Lower lobe of right lung (tissue), 2 donors: ENCODE results near the gene XAGE1A. TPM values are rescaled to one million over a fixed set of nuclear protein-coding genes. Genes with fewer than 3 reads are reported as not detected.
"Not testable (repeated sequence)": the region's sequence is repeated elsewhere in the genome, so short reads cannot be mapped to it uniquely, and the experiment has no call there.

Source experiments
- ATAC-seq, 2 donors: fragments of 200-7000 bp; cut with Tn5 transposase; one replicate each; pipeline ENCODE4 v1.9.1; 2020 to 2022; ENCODE audit warnings: mild to moderate bottlenecking in 2 of 2, moderate library complexity in 2 of 2
- DNase-seq: peaks from one replicate; pipeline ENCODE4 v3.0.0-alpha.2; 2020
- H3K27ac ChIP-seq: fragments of 200-600 bp; one replicate; pipeline ENCODE4 v1.8.0; 2022
- H3K27me3 ChIP-seq: fragments of 200-600 bp; one replicate; pipeline ENCODE4 v1.8.0; 2022; ENCODE audit warnings: low read depth
- H3K36me3 ChIP-seq: fragments of 200-600 bp; one replicate; pipeline ENCODE4 v1.8.0; 2022; ENCODE audit warnings: mild to moderate bottlenecking
- H3K4me1 ChIP-seq: fragments of 200-600 bp; one replicate; pipeline ENCODE4 v1.8.0; 2022
- H3K4me3 ChIP-seq: fragments of 200-600 bp; one replicate; pipeline ENCODE4 v1.8.0; 2022; ENCODE audit warnings: mild to moderate bottlenecking
- H3K9me3 ChIP-seq: fragments of 200-600 bp; one replicate; pipeline ENCODE4 v1.8.0; 2022
- intact Hi-C: fragments of 100-400 bp; cut with DNase I; formaldehyde crosslinking; loops from one replicate; pipeline ENCODE4 v1.11.0; 2022
- long read RNA-seq: library from polyadenylated mRNA; unstranded; transcript quantifications from one replicate; pipeline ENCODE4 v2.0.0, GENCODE V29; 2021
- total RNA-seq: library from RNA; stranded (reverse); fragmentation: NEBNext Ultra II Directional; extraction: Animal tissue kit (Norgen Biotek cat#: 25700); gene quantifications from one replicate; pipeline ENCODE4 v1.2.1, GENCODE V29; 2021
- TF ChIP-seq, protein P1 (sequence below): fragments of 200-600 bp; IDR thresholded peaks from one replicate; pipeline ENCODE4 v1.8.0; 2022; ENCODE audit warnings: antibody characterized with exemption, mild to moderate bottlenecking
- donor health status: DM: no; HTN: yes; CAD: no; lungs with severe emphysema.

Gene XAGE1A, protein sequence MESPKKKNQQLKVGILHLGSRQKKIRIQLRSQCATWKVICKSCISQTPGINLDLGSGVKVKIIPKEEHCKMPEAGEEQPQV
- not detected for total RNA-seq
- long read RNA-seq: 0 reads

DNA sequence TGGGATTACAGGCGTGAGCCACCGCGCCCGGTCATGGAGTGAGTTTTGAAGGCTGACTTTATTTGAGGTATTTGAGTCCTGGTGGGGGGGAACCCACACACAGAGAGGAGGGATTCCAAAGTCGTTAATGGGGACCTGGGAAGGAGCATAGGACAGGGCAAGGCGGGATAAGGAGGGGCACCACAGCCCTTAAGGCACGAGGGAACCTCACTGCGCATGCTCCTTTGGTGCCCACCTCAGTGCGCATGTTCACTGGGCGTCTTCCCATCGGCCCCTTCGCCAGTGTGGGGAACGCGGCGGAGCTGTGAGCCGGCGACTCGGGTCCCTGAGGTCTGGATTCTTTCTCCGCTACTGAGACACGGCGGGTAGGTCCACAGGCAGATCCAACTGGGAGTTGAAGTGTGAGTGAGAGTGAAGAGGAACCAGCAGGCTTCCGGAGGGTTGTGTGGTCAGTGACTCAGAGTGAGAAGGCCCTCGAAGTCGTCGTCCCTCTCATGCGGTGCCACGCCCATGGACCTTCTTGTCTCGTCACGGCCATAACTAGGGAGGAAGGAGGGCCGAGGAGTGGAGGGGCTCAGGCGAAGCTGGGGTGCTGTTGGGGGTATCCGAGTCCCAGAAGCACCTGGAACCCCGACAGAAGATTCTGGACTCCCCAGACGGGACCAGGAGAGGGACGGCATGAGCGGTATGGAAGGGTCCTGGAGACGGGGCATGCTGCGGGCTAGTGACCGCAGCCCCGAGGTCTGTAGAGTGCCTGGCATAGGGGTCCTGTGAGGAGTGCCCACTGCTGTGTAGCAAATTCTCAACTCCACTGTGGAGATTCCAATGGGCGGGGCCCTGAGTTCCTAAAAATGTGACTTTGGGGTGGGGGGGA is at the start of gene XAGE1A:
Gene XAGE1A, plus strand, starts transcription at position 264 of the 874 bp plus-strand sequence. CDS start 1,554 bp downstream, outside the sequence.
- H3K4me1 ChIP-seq, H3K9me3 ChIP-seq, H3K27ac ChIP-seq, H3K27me3 ChIP-seq, H3K36me3 ChIP-seq, H3K4me3 ChIP-seq, DNase-seq, intact Hi-C loops: not testable (repeated sequence)
- peak; percentile 43 to 50 for ATAC-seq

DNA sequence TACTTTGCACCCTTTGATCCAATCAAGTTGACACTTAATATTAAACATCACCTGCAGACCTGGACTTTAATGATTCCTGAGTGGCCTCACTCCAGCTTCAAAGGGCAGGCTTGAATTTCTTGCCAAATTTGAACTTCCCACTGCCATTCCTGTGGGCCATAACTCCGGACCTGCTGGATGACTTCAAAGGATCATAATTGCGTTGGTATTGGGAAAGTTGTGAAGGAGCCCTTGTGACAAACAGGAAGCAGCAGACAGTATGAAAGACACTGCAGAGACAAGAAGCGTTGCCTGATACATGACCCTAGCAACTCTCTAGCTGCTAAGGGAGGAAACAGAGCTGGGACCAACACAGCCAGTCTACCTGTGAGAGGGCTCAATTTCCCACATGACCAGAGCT is 43.6 kb upstream of the XAGE1A start:
- H3K36me3 ChIP-seq, H3K27ac ChIP-seq, H3K4me1 ChIP-seq, H3K27me3 ChIP-seq, H3K4me3 ChIP-seq, DNase-seq, ATAC-seq, H3K9me3 ChIP-seq, intact Hi-C loops: not testable (repeated sequence)

DNA sequence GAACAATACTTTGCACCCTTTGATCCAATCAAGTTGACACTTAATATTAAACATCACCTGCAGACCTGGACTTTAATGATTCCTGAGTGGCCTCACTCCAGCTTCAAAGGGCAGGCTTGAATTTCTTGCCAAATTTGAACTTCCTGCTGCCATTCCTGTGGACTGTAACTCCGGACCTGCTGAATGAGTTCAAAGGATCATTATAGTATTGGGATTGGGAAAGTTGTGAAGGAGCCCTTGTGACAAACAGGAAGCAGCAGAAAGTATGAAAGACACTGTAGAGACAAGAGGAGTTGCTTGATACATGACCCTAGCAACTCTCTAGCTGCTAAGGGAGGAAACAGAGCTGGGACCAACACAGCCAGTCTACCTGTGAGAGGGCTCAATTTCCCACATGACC is 24.3 kb upstream of the XAGE1A start:
- H3K9me3 ChIP-seq, H3K36me3 ChIP-seq, intact Hi-C loops, H3K4me3 ChIP-seq, H3K27me3 ChIP-seq, H3K4me1 ChIP-seq, DNase-seq, H3K27ac ChIP-seq, ATAC-seq: not testable (repeated sequence)

DNA sequence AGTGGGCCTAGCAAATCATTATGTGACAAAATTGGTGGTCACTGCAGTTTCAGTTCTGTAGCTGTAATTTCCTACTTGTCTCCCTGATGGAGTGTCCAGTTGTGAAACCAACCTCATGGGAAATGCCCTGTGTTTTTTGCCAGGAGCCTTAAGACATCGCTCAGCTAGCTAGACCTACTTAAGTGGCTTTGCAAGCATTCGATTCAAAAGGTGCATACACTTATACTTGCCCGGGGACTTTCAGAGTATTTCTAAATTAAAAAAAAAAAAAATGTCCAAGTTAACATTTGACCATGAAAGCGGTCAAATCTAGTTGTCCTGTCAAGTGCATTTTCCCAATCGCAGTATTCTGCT is 788 bp downstream of the XAGE1A start:
- H3K36me3 ChIP-seq, DNase-seq, H3K27me3 ChIP-seq, intact Hi-C loops, H3K4me3 ChIP-seq, H3K27ac ChIP-seq, H3K9me3 ChIP-seq, H3K4me1 ChIP-seq: not testable (repeated sequence)
- ATAC-seq: peak; percentile 84 to 85

DNA sequence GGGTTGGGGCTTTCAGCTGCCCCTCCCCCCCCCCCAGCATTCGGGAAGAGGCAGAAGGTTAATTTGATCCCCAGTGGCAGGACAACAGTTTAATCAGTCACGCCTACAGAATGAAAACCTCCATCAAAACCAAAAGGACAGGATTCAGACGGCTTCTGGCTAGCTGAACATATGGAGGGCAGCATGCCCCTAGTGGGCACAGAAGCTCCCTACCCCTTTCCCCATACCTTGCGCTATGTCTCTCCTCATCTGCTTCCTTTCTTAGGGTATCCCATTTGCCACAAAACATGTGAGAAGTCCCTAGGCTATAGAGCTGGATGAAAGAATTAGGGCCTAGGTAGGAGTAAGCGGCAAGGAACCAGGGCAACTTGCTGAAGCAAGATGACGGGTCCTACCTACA is 5.8 kb downstream of the XAGE1A start:
- intact Hi-C loops, H3K27me3 ChIP-seq, H3K9me3 ChIP-seq: not testable (repeated sequence)

DNA sequence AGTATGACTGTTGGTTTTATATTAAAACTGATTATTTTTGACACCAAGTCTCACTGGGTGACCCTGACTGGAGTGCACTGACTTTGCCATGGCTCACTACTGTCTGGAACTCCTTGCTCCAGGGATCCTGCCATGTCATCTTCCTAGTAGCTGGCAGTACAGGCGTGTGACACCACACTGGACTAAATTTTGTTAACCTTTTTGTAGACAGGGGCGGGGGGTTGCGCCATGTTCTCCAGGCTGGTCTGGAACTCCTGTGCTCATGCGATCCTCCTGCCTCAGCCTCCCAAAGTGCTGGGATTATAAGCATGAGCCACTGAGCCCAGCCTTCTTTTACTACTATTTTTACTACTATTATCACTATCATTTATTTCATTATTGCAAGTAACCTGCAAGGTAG is 8.9 kb downstream of the XAGE1A start:
- TF ChIP-seq, protein P1, sequence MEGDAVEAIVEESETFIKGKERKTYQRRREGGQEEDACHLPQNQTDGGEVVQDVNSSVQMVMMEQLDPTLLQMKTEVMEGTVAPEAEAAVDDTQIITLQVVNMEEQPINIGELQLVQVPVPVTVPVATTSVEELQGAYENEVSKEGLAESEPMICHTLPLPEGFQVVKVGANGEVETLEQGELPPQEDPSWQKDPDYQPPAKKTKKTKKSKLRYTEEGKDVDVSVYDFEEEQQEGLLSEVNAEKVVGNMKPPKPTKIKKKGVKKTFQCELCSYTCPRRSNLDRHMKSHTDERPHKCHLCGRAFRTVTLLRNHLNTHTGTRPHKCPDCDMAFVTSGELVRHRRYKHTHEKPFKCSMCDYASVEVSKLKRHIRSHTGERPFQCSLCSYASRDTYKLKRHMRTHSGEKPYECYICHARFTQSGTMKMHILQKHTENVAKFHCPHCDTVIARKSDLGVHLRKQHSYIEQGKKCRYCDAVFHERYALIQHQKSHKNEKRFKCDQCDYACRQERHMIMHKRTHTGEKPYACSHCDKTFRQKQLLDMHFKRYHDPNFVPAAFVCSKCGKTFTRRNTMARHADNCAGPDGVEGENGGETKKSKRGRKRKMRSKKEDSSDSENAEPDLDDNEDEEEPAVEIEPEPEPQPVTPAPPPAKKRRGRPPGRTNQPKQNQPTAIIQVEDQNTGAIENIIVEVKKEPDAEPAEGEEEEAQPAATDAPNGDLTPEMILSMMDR: no peak
- ATAC-seq: no peak

More for the DNA sequence above, 5.8 kb downstream of the XAGE1A start:
- not testable (repeated sequence) for H3K4me1 ChIP-seq, H3K27ac ChIP-seq, DNase-seq, H3K36me3 ChIP-seq, H3K4me3 ChIP-seq, ATAC-seq

DNA sequence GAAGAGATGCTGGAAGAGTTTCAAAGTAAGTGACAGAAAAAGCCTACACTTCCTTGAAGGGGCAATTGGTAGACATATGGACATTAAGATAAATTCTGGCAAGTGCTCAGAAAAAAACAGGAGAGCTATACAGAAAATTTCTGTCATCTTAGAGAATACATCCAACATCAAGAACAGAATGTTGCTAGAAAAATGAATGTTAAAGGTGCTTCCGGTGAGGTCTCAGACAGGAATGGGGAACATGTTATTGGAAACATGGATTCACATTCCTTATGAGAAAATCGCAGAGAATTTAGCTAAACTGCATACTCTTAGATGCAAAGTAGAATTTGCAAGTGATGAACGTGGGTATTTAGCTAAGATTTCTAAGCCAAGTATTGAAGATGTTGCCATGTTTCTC is 11.7 kb downstream of the XAGE1A start:
- no peak overlapping the region for H3K27ac ChIP-seq
- intact Hi-C loops: no loop called here
- DNase-seq: no peak

More for the DNA sequence above, 8.9 kb downstream of the XAGE1A start:
- DNase-seq: no peak
- no peak overlapping the region for H3K27ac ChIP-seq
- intact Hi-C loops: no loop called here
- H3K4me1 ChIP-seq: no peaks in the 10 kb centered on the region
- H3K27me3 ChIP-seq: no peaks in the 10 kb centered on the region
- no peaks in the 10 kb centered on the region for H3K36me3 ChIP-seq
- H3K9me3 ChIP-seq: no peaks in the 10 kb centered on the region
- H3K4me3 ChIP-seq: no peak overlapping the region

DNA sequence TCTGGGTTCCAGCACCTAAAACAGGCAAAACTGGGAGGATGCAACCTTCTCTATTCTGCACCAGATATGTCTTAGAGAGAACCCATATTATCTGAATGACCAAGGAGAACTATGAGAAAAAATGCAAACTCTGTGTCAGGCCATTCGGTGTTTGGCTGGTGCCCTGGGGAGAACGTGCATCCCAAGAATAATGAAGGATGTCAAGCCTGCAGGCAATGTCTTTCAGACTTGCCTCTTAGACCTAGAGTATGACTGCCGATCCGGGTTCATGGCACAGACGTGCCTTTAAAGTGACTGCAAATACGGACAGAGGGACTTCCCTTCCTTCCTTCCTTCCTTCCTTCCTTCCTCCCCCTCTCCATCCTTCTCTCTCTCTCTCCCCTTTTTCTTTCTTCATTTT is 14.3 kb downstream of the XAGE1A start:
- ATAC-seq: no peak
- Histone ChIP-seq H3K36me3 (no peaks in the 10 kb centered on the region), H3K4me1 (no peaks in the 10 kb centered on the region), H3K27me3 (no peaks in the 10 kb centered on the region), H3K9me3 (no peaks in the 10 kb centered on the region), H3K27ac (no peak overlapping the region), H3K4me3 (no peak overlapping the region)
- intact Hi-C loops: no loop called here
- no peak for DNase-seq
- TF ChIP-seq, protein P1: no peak

More for the DNA sequence above, 11.7 kb downstream of the XAGE1A start:
- H3K4me1 ChIP-seq: no peaks in the 10 kb centered on the region
- no peaks in the 10 kb centered on the region for H3K36me3 ChIP-seq
- no peak for ATAC-seq
- H3K9me3 ChIP-seq: no peaks in the 10 kb centered on the region
- H3K27me3 ChIP-seq: no peaks in the 10 kb centered on the region
- H3K4me3 ChIP-seq: no peak overlapping the region
- TF ChIP-seq, protein P1: no peak

DNA sequence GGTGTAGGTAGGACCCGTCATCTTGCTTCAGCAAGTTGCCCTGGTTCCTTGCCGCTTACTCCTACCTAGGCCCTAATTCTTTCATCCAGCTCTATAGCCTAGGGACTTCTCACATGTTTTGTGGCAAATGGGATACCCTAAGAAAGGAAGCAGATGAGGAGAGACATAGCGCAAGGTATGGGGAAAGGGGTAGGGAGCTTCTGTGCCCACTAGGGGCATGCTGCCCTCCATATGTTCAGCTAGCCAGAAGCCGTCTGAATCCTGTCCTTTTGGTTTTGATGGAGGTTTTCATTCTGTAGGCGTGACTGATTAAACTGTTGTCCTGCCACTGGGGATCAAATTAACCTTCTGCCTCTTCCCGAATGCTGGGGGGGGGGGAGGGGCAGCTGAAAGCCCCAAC is 15.5 kb downstream of the XAGE1A start:
- H3K27me3 ChIP-seq, H3K9me3 ChIP-seq, H3K27ac ChIP-seq, H3K36me3 ChIP-seq, H3K4me3 ChIP-seq, ATAC-seq, H3K4me1 ChIP-seq, intact Hi-C loops, DNase-seq: not testable (repeated sequence)

DNA sequence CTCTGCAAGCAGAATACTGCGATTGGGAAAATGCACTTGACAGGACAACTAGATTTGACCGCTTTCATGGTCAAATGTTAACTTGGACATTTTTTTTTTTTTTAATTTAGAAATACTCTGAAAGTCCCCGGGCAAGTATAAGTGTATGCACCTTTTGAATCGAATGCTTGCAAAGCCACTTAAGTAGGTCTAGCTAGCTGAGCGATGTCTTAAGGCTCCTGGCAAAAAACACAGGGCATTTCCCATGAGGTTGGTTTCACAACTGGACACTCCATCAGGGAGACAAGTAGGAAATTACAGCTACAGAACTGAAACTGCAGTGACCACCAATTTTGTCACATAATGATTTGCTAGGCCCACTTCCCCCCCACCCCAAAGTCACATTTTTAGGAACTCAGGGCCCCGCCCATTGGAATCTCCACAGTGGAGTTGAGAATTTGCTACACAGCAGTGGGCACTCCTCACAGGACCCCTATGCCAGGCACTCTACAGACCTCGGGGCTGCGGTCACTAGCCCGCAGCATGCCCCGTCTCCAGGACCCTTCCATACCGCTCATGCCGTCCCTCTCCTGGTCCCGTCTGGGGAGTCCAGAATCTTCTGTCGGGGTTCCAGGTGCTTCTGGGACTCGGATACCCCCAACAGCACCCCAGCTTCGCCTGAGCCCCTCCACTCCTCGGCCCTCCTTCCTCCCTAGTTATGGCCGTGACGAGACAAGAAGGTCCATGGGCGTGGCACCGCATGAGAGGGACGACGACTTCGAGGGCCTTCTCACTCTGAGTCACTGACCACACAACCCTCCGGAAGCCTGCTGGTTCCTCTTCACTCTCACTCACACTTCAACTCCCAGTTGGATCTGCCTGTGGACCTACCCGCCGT is 20.7 kb downstream of the XAGE1A start:
- intact Hi-C loops, H3K4me3 ChIP-seq, H3K27me3 ChIP-seq, DNase-seq, H3K27ac ChIP-seq, H3K9me3 ChIP-seq, H3K36me3 ChIP-seq, H3K4me1 ChIP-seq: not testable (repeated sequence)
- ATAC-seq: peak; percentile 83 to 86
